ENCODE results near the gene GNG7.
"Not testable (repeated sequence)": the region's sequence is repeated elsewhere in the genome, so short reads cannot be mapped to it uniquely, and the experiment has no call there.

Gene GNG7

GRCh38 chr19:2538096-2538757 lies 164.3 kb downstream of the GNG7 start:
- H3K27ac ChIP-seq = no peak overlapping the region
- TF ChIP-seq CTCF (conservative IDR thresholded peaks at IDR 0.05) = no peak
- no peak for TF ChIP-seq ZFX (IDR thresholded peaks at IDR 0.05)

- H3K27ac ChIP-seq = not testable (repeated sequence)
Measured at GRCh38 chr19:2537584-2537983, 164.9 kb downstream of the GNG7 start.

GRCh38 chr19:2536461-2536860 lies 166.0 kb downstream of the GNG7 start:
- no peak for TF ChIP-seq ZFX (IDR thresholded peaks at IDR 0.05)
- TF ChIP-seq CTCF (conservative IDR thresholded peaks at IDR 0.05) = no peak

GRCh38 chr19:2534423-2535013 lies 168.0 kb downstream of the GNG7 start:
- H3K27ac ChIP-seq = no peak overlapping the region
- no peak for TF ChIP-seq CTCF (conservative IDR thresholded peaks at IDR 0.05)
- TF ChIP-seq ZFX (IDR thresholded peaks at IDR 0.05) = no peak

More at GRCh38 chr19:2536461-2536860, 166.0 kb downstream of the GNG7 start:
- H3K27ac ChIP-seq = no peak overlapping the region

- TF ChIP-seq ZFX (IDR thresholded peaks at IDR 0.05) (no peak), CTCF (conservative IDR thresholded peaks at IDR 0.05) (no peak)
- no peak overlapping the region for H3K27ac ChIP-seq
Measured at GRCh38 chr19:2533686-2534422, 168.6 kb downstream of the GNG7 start.

- no peak for TF ChIP-seq ZFX (IDR thresholded peaks at IDR 0.05)
- TF ChIP-seq CTCF (conservative IDR thresholded peaks at IDR 0.05) = no peak
- H3K27ac ChIP-seq = no peak overlapping the region
Measured at GRCh38 chr19:2533072-2533425, 169.4 kb downstream of the GNG7 start.

GRCh38 chr19:2532252-2533071 lies 170.0 kb downstream of the GNG7 start:
- TF ChIP-seq CTCF (conservative IDR thresholded peaks at IDR 0.05) = no peak
- no peak for TF ChIP-seq ZFX (IDR thresholded peaks at IDR 0.05)
- no peak overlapping the region for H3K27ac ChIP-seq

GRCh38 chr19:2529942-2530341 lies 172.6 kb downstream of the GNG7 start:
- H3K27ac ChIP-seq = peak overlapping the region; percentile 75

Measured in C4-2B (cell line).